Activated gamma-delta T cell treated with anti-CD3 and anti-CD28 coated beads, Interleukin-2, amount 50 U/mL, for 16 hours (primary cell): ENCODE measurements around the gene SPEG.

Experiments used
- DNase-seq: peaks from one replicate; pipeline ENCODE4 v3.0.0-alpha.2; 2020; ENCODE audit warnings: low read depth

Gene SPEG

DNA sequence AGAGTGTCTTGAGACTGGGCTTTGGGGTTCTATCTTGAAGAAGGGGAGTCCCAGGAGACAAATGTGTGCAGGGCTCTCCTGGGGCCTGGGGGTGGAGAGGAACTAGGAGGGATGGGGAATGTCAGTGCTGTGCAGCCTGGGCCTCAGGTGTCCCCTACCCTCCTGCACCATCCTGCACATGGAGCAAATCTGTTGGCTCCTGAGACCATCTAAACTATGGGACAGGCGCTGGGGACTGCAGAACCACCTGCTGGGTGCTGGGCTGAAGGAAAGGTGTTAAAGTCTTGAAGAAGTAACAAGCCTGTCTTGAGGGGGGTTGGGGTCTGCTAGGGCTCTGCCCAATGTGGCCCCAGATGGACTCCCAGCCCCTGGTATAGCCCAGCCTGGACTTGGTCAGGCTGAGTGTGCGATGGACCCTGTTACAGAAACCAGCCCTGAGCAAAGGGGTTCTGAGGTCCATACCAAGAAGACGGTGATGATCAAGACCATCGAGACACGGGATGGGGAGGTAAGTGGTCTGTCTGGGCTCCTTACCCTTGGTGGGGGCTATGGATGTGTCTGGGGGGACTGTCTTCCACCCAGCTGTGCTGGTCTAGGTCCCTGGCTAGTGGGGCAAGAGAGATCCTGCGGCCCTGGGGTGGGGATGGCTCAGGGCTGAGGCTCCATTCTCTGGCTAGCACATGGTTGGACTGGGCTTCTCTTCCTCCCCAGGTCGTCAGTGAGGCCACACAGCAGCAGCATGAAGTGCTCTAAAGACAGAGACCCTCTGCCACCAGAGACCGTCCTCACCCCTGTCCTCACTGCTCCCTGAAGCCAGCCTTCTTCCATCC is 9.2 kb upstream of the SPEG start:
- DNase-seq: no peak

DNA sequence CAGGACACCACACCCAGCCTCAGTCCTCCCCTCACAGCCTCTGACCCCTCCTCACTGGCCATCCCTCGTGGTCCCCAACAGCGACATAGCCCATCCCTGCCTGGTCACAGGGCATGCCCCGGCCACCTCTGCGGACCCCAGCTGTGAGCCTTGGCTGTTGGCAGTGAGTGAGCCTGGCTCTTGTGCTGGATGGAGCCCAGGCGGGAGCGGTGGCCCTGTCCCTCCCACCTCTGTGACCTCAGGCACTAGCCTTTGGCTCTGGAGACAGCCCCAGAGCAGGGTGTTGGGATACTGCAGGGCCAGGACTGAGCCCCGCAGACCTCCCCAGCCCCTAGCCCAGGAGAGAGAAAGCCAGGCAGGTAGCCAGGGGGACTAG is 8.6 kb upstream of the SPEG start:
- DNase-seq: no peak

DNA sequence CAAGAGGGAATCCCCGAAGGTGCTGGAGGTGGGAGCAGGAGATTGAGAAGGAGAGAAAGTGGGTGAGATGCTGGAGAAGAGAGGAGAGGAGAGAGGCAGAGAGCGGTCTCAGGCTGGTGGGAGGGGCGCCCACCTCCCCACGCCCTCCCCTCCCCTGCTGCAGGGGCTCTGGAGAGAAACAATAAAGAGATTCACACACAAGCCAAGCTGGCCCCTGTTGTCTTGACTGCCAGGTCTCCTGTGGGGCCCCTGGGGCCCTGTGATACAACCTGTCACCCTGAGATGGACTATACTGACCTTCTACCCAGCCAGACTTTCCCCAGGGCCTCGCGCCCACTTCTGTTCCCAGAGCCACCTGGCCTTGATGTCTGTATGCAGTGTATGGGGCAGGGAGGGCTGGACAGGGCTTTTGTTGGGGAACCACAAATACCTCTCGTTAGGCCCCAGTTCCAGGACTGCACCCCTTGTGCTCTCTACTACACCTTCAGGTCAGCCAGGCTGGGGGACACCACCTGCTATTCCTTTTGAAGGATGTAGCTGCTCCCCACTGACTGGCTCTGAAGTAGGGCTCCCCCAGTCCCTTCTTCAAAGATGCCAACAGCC is 8.0 kb upstream of the SPEG start:
- no peak for DNase-seq

DNA sequence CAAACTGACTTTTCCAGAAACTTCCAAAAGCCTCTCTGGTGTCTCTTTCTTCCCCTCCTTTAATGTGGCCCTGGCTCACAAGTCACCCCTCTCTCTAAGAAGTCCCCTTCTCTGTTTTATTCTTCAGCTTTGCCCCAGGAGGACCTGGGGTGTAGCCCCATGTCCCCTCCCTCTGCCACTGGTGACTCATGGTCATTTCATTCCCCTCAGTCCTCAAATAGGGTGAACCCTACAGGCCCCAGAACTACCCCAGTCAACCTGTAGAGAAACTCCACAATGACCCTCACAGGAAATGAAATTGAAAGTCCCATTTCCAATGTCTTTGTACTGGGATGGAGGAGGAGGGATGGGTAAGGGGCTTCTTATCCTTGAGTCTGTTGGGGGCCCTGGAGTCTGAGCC is 6.2 kb upstream of the SPEG start:
- DNase-seq: no peak

DNA sequence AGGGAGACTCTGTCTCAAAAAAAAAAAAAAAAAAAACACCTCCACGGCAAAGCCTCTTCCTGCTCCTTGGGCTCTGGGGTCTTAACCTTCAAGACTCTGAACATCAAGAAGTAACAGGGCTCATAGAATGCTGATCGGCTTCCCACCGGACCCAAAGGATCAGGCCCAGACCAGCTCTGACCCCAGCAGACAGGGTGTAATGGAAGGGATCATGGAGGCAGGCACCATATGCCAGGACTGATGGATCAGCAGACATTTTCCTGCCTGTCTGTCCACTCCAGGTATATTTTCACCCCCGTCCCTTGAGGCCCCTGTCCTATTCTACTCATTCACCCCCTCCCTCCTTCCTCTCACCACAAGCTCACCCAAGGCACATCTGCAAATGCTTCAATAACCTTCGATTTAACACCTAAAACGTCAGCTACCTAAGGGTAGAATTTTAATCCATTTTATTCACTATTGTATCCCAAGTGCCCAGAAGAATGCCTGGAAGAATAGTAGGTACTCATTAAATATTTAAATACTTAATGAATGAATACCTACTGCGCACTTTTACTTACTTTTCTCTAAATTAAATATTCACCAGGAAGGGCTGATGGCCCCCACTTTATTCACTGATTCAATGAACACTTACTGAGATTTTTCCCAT is 4.6 kb upstream of the SPEG start:
- no peak for DNase-seq

DNA sequence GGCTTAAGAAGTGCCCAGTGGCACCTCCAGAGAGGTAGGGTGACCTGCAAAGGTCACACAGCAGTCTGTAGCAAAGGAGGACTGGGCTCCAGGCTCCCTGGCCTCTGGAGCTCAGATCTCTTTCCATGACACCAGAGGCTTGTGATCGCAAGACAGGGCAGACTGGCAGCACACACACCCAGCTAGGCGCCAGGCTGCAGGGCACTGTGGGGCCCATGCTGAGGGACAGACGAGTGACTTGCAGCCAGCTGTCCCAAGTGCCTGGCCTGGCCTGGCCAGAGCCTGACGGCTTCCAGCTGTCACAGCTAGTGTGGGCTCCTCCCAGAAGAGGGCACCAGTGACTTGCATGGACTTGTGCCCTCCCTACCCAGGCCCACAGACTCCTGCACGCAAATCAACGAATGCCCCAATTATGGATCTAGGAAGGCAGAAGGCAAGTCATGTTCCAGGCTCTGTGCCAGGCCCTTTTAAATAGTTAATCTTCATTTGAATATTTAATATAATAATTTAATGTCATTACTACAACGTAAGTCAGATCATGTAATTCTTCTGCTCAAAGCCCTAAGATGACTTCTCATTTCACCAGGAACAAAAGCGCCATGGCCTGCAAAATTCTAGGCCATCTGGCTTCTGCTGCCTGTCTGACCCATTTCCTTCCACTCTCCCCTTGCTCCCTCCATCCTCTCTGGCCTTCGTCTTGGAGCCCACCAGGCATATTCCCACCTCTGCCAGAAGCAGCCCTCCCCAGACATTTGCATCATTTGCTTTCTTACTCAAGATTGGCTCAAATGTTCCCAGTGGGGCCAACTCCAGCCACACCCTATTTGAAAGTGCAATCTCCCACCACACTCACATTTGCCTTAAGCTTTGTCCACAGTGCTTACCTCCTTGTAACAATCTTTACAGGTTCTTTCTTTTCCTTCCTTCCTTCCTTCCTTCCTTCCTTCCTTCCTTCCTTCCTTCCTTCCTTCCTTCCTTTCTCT is 3.7 kb upstream of the SPEG start:
- DNase-seq: no peak

DNA sequence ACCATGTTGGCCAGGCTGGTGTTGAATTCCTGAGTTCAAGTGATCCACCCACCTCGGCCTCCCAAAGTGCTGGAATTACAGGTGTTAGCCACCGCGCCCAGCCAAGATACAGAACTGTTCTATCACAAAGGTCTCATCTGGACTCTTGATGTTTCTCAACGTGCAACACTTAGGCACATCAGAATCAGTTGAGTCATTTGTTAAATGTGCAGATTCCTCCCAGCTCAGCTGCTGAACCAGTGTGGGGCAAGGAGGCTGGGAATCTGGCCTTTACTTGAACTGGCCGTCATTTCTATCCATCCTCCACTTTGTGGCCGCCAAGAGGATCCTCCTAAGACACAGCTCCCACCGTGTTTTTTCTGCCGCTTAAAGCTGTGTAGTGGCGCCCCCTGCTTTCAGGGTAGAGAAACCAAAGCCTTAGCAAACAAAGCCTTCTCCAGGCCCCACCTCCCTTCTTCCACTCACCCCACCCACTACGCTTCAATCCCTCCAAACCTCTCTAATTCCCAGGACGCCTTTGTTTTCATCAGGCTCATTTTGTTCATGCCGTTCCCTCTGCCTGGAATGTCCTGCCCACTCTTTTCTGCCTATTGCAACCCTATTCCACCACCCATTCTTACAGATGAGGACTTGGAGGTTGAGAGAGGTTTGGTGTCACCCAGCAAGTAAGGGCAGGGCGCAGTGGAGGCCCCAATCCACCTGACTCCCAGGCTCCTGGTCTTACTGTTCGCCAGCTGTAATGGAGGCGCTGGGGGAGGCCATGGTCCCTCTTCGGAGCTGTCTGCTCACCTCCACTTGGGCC is 776 bp upstream of the SPEG start:
- DNase-seq: no peak

DNA sequence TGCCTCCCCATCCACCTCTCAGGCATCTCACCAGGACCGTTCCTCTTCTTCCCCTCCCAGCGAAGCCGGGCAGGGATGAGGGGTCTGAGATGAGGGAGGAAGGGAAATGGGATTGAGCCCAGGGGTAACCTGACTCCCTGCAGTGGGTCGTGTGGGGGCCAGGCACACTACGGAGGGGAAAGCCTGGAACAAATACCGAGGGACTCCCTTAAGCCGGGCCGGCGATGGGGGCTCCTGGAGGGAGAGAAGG is 250 bp upstream of the SPEG start:
- no peak for DNase-seq

DNA sequence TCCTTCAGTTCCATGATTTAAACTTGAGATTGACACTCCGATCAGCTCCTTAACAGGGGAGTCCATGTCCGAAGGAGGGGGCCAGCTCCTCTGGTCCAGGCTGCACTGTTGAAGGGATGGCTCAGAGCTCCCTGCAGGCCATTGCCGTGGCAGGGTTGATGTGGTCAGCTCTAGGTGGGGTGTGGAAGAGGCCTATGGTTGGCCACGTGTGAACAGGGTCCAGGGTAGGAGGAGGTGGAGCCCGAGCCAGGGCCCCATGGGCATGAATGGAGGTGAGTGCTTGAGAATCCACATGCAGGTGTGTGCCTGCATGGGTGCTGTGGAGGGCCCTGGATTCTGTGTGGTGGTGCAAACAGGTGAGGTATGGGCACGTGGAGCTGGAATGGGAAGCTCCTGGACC is 1.1 kb downstream of the SPEG start:
- no peak for DNase-seq

DNA sequence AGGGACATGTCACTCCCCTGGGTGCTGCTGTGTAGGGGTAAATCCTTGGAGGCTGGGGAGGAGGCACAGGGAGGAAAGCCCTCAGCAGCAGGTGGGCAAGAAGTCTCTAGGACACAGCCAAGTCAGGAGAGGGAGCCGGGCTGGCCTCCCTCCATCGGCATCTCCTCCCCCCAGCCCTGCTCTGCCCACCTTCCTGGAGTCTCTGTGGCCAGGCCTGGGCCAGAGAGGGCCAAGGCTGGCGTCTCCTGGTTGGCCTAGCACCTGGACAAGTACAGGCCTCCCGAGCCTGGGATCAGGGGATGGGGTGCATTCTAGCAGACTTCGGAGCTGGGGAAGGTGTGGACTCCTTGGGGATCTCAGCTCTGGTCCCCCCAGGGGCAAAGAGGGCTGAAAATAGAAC is 1.8 kb downstream of the SPEG start:
- DNase-seq: no peak

DNA sequence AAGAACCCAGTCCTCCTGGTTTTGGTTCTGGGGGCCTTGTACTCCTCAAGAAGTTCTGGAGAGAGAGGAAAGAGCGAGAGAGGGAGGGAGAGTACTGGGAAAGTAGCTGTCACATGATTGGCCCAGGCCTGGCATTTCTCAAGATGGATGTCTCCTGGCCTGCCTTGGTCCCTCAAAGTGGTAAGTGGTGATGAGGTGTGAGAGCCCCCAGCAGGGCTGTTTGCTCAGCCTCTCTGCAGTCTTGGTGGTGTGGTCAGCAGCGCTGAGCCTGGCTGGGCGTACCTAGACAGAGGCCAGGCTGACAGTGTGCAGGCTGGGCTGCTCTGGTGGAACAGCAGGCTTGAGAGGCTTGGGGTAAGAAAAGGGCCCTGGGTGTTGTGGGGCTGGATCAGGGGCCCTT is 2.5 kb downstream of the SPEG start:
- no peak for DNase-seq

DNA sequence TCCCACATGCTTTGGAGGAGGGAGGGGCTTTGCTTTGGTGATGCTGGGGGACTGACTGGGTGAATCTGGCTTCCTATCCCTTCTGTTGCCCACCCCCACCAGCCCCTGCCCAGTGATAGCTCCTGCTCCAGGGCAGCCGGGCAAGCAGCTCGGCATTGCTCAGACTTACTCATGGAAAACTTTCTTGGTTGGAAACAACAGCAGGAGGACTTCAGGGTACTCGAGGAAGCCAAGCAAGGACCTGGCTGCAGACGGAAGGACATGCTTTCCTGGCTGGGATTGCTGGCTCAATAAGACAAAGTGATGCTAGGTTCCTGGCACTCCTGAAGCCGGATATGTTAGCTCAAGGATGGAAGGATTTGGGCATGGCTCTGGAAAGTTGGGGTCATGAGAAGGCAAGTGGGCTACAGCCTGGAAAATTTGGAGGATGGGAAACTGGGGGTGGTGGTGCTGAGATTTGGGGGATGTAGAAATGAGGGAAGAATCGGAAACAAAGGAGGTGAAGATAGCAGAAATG is 3.1 kb downstream of the SPEG start:
- no peak for DNase-seq

DNA sequence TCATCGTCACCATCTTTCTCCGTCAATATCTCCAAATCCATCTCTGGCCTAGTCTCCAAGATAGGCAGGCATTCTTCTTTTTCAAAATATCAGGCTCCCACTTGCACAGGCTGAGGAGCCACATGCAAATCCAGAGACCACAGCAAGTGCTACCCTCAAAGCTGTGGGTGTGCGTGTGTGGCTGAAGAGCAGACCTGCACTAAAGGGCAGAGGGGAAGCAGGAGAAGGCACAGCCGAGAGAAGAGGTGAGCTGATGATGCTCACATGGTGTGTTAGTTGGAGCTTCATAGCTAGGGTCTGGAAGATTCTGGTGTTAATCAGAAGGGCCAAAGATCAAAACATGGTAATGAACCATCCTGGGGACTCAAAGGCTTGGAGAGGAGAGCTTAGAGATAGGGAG is 3.8 kb downstream of the SPEG start:
- DNase-seq: no peak

DNA sequence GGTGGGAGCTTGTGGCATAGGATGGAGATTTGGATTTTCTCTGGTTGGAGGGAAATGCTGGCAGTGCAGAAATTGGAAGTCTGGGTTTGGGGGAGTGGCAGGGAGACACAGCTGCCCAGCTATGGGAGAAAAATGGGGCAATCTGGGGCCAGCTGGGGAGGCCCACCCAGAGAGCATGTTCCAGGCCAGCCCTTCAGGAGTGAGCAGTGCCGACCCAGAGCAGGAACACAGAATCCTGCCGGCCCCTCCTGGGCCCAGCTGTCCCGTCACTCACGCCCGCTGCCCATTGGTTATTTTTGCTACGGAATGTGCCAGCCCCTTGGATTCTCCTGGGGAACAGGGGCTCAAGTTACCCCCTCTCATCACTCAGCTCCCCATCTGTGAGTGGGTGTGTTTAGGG is 4.9 kb downstream of the SPEG start:
- no peak for DNase-seq

DNA sequence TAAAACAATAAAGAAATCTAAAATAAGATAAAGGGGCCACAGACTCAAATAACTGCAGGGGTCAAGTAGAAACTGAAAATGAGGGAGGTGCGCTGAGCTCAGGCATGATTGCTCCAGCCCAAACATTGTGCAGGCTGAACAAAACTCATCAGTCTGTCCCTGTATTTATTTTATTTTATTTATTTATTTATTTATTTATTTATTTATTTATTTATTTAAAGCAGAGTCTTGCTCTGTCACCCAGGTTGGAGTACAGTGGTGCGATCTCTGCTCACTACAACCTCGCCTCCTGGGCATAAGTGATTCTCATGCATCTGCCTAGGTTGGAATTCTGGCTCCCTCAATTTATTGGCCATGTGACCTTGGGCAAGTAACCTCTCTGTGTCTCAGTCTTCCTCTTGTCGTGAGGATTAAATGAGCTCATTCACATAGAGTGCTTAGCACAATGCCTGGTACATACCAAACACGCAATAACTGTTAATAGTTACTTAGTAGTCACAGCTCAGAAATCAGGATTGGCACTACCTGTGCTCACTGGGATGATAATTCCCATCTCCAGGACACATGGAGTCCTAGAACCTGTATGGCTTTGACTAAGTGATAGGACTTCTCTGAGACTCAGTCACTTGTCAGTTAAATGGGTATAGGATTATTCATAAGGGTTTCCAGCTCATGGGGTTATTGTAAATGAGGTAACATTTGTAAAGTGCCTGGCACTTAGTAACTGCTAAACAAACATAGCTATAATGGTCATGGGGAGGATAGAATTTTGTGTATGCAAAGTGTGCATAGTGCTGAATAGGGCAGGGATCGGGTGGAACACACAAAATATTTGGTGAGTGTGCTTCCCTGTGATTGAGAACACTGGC is 6.0 kb downstream of the SPEG start:
- DNase-seq: no peak

DNA sequence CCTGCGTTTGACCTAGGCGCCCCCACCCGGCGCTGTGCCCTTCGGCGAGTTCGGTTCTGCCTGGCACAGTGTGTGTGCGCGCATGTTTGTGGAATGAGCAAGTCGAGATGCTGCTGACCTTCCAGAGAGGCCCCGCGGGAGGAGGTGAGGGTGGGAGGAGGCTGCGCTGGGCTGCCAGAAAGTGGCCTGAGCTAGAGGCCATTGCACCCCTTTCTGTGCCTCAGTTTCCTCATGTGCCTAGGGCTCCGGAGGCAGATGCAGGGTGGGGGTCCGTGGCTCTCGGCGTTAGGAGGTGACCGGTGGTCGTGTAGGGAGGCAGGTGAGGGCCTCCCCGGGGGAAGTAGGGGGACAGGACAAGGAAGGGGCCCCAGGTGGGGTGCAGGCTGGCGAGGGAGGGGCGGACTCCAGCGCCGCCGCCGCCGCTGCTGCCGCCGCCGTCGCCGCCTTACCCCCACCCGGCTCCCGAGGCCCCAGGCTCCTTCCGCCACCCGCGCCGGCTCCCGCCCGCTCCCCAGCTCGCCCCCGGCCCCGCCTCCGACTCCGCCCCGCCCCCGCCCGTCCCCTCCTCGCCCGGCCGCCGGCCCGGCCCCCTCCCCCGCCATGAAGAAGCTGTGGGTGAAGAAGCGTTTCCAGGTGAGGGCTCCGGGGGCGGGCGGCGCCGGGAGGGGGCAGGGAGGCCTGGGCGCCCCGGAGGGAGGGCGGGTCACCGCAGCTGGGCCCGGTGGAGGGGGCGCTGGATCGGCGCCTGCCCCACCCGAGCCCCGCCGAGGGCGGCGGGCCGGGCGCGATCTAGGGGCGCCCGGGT is 7.0 kb downstream of the SPEG start:
- DNase-seq: peak; percentile 23

DNA sequence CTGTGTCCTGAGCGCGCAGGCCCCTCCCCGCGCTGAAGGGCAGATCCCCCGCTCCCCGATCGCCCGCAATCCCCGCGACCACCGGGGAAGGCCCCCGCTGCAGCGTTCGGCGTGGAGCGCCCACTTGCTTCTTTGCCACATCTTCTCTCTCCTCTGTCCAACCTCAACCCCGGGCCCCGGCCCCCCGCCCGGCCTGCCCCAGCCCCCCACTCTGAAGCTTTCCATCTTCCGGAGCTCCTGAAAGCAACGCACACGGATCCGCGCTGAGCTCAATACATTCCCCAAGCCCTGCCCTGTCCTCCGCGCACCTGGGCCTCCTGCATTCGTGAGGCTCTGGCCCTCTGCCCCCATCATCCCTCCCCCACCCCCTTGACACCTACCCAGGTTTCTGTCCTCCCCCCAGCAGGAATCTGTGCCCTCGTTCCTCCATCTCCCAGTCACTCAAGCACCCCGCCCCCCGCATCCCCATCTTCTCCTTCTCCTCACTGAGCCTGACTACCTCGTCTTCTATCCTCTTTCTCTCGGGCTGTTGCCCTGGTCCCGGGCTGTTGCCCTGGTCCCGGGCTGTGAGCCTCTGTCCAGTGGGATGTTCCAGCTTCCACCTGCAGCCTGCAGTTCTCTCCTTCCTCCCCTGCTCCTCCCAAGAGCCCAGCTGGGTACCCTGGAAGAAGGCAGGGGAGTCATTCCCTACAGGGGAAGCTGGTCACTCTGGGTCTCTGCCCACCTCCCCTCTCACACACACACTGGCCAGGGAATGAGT is 7.8 kb downstream of the SPEG start:
- DNase-seq: no peak

DNA sequence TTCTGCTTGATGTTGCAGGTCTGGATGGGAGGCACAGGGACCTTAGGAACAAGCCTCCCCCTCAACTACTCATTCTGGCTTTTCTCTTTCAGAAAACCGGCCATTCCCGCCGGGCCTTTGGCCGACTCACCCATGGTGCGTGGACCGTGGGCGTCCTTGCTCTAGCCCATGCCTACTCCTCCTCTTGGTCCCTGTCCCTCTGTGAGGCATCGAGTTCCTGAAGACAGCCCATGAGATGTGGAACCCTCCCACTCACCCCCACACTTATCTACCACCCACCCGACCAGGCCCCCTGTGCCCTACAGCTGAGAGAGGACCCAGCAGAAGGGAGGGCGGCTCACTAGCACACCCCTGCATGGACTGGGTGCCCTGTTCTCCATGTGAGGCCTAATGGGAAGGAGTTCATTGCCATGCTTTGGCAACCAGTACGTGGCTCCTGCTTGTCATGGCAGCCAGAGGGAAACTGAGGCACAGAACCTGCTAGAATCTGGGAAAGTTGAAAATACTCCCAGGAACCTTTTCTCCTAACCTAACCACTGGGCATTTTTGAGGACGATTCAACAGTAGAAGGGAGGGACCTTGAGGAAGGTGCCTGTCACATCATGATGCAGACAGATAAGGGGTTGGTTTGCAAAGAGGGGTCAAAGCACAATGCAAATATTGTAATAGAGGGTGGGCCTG is 8.5 kb downstream of the SPEG start:
- DNase-seq: no peak

DNA sequence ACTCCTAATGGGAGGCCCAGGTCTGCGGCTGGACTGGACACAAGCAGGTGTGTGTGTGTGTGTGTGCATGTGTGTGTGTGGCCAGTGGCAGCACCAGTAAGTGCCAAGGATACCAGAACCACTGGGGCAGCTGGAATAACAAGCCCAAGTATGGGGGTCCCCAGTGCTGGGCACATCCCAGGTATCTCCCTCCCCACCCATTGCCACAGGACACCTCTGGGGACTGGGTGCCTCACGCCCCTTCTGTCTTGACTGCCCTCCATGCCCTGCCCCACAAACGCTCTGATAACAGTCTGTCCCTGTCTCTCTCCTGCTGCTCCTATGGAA is 9.0 kb downstream of the SPEG start:
- no peak for DNase-seq
